Astrocyte (in vitro differentiated cells and primary cell): ENCODE measurements around the gene TMEM141. TPM values are rescaled to one million over a fixed set of nuclear protein-coding genes. Genes with fewer than 3 reads are reported as not detected.

Source experiments
- DNase-seq: peaks from one replicate; pipeline ENCODE4 v3.0.0-alpha.2; 2010; ENCODE audit warnings: low read depth
- FAIRE-seq: peaks from 2 replicates; lab custom pipeline; 2011; peaks lifted over from hg19 to GRCh38; lab: Jason Lieb, UNC
- H2AFZ ChIP-seq: 2 replicates; pipeline ENCODE4 v1.6.0; 2012; ENCODE audit warnings: low read depth, low read length, inconsistent platforms
- H3K27ac ChIP-seq: 2 replicates; pipeline ENCODE4 v1.5.1; 2011; ENCODE audit warnings: low read depth, low read length, inconsistent platforms
- H3K27me3 ChIP-seq: 2 replicates; pipeline ENCODE4 v1.6.0; 2011; ENCODE audit warnings: low read length, inconsistent platforms; ENCODE audit not compliant: insufficient read depth
- H3K36me3 ChIP-seq: 2 replicates; pipeline ENCODE4 v1.5.1; 2011; ENCODE audit warnings: low read length, inconsistent platforms; ENCODE audit not compliant: insufficient read depth
- H3K4me1 ChIP-seq: 2 replicates; pipeline ENCODE4 v1.5.1; 2011; ENCODE audit warnings: low read length, inconsistent platforms; ENCODE audit not compliant: insufficient read depth
- H3K4me2 ChIP-seq: 2 replicates; pipeline ENCODE4 v1.6.0; 2012; ENCODE audit warnings: low read length, inconsistent platforms
- H3K4me3 ChIP-seq: 2 replicates; pipeline ENCODE4 v1.5.1; 2011; ENCODE audit warnings: low read depth, mild to moderate bottlenecking, low read length, inconsistent platforms; ENCODE audit not compliant: insufficient read depth
- H3K79me2 ChIP-seq: 2 replicates; pipeline ENCODE4 v1.6.0; 2012; ENCODE audit warnings: mild to moderate bottlenecking, low read length, inconsistent platforms; ENCODE audit not compliant: insufficient read depth
- H3K9ac ChIP-seq: 2 replicates; pipeline ENCODE4 v1.6.0; 2012; ENCODE audit warnings: mild to moderate bottlenecking, low read length, inconsistent platforms
- H3K9me3 ChIP-seq: 2 replicates; pipeline ENCODE4 v1.5.1; 2012; ENCODE audit warnings: low read depth, mild to moderate bottlenecking, low read length, inconsistent platforms; ENCODE audit not compliant: insufficient read depth
- H4K20me1 ChIP-seq: 2 replicates; pipeline ENCODE4 v1.6.0; 2012; ENCODE audit warnings: low read length, inconsistent platforms; ENCODE audit not compliant: insufficient read depth
- H3K27ac Mint-ChIP-seq: one replicate; pipeline ENCODE4 v1.8.0; 2021; ENCODE audit warnings: mild to moderate bottlenecking, mixed read lengths; ENCODE audit not compliant: unreplicated experiment
- H3K27me3 Mint-ChIP-seq: one replicate; pipeline ENCODE4 v1.8.0; 2021; ENCODE audit warnings: low read depth, mixed read lengths; ENCODE audit not compliant: unreplicated experiment
- H3K36me3 Mint-ChIP-seq: one replicate; pipeline ENCODE4 v1.8.0; 2021; ENCODE audit warnings: low read depth, mixed read lengths; ENCODE audit not compliant: unreplicated experiment
- H3K4me1 Mint-ChIP-seq: one replicate; pipeline ENCODE4 v1.8.0; 2021; ENCODE audit warnings: low read depth, mixed read lengths; ENCODE audit not compliant: unreplicated experiment
- H3K4me3 Mint-ChIP-seq: one replicate; pipeline ENCODE4 v1.8.0; 2021; ENCODE audit warnings: mild to moderate bottlenecking, moderate library complexity, mixed read lengths; ENCODE audit not compliant: unreplicated experiment
- H3K9me3 Mint-ChIP-seq: one replicate; pipeline ENCODE4 v1.8.0; 2021; ENCODE audit warnings: mild to moderate bottlenecking, mixed read lengths; ENCODE audit not compliant: unreplicated experiment
- EZH2 ChIP-seq: IDR thresholded peaks from 2 replicates; pipeline ENCODE4 v1.6.1; 2012; ENCODE audit warnings: mild to moderate bottlenecking, low read length, inconsistent platforms; ENCODE audit not compliant: insufficient read depth
- total RNA-seq: library from RNA; stranded (reverse); gene quantifications from 2 replicates; pipeline ENCODE4 v1.2.1, GENCODE V29; 2021
- TF ChIP-seq, protein P1 (sequence below): IDR thresholded peaks from 2 replicates; pipeline ENCODE4 v1.5.1; 2011; ENCODE audit warnings: low read depth, mild to moderate bottlenecking, inconsistent platforms, low read length, moderate library complexity; ENCODE audit not compliant: insufficient read depth

Gene TMEM141
- total RNA-seq, 1 donor from 2014 or later: 40.8 TPM

DNA sequence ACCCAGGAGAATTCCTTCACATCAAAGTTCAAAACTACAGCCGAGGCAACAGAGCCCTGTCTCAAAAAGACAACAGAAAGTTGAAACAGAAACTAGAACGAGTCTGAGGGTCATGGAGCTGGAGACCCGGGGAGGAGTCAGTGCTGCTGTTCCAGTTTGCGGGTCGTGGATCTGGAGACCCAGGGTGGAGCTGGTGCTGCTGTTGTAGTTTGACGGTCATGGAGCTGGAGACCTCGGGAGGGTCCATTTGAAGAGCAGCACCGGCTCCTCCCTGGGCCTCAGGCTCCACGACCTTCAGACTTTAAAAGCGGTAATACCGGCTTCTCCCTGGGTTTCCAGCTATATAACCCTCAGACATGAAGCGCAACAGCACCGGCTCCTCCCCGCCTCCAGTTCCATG, 13.8 kb upstream of the TMEM141 start:
- no peak overlapping the region for H3K4me2 ChIP-seq
- Mint-ChIP-seq H3K36me3 (peaks cover 5% of the 10 kb centered on the region), H3K9me3 (peaks cover 15% of the 10 kb centered on the region), H3K27me3 (peaks cover 40% of the 10 kb centered on the region), H3K4me3 (no peak overlapping the region), H3K27ac (no peak overlapping the region), H3K4me1 (peaks cover 5% of the 10 kb centered on the region)
- no peak overlapping the region for H3K4me3 ChIP-seq
- H3K79me2 ChIP-seq: no peaks in the 10 kb centered on the region
- peaks cover 4% of the 10 kb centered on the region for H3K9me3 ChIP-seq
- FAIRE-seq: no peak
- H2AFZ ChIP-seq: no peak overlapping the region
- TF ChIP-seq, protein P1, sequence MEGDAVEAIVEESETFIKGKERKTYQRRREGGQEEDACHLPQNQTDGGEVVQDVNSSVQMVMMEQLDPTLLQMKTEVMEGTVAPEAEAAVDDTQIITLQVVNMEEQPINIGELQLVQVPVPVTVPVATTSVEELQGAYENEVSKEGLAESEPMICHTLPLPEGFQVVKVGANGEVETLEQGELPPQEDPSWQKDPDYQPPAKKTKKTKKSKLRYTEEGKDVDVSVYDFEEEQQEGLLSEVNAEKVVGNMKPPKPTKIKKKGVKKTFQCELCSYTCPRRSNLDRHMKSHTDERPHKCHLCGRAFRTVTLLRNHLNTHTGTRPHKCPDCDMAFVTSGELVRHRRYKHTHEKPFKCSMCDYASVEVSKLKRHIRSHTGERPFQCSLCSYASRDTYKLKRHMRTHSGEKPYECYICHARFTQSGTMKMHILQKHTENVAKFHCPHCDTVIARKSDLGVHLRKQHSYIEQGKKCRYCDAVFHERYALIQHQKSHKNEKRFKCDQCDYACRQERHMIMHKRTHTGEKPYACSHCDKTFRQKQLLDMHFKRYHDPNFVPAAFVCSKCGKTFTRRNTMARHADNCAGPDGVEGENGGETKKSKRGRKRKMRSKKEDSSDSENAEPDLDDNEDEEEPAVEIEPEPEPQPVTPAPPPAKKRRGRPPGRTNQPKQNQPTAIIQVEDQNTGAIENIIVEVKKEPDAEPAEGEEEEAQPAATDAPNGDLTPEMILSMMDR: no peak
- no peak for TF ChIP-seq EZH2
- no peak overlapping the region for H3K9ac ChIP-seq
- no peaks in the 10 kb centered on the region for H4K20me1 ChIP-seq
- H3K4me1 ChIP-seq: no peaks in the 10 kb centered on the region
- H3K27me3 ChIP-seq: peaks cover 29% of the 10 kb centered on the region
- no peak for DNase-seq
- no peak overlapping the region for H3K27ac ChIP-seq
- H3K36me3 ChIP-seq: no peaks in the 10 kb centered on the region

DNA sequence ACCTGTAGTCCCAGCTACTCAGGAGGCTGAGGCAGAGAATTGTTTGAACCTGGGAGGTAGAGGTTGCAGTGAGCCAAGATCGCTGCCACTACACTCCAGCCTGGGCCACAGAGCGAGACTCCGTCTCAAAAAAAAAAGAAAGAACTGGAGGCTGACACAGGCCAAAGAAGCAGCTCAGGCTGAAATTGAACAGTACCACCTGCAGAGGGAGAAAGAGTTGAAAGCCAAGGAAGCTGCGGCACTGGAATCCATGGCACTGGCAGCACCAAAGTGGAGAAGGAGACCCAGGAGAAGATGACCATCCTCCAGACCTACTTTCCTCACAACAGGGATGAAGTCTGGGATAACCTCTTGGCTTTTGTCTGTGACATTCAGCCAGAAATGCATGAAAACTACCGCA, 11.3 kb upstream of the TMEM141 start:
- Histone ChIP-seq H3K4me3 (no peak overlapping the region), H3K4me2 (no peak overlapping the region), H2AFZ (no peak overlapping the region), H3K9ac (no peak overlapping the region), H3K79me2 (no peaks in the 10 kb centered on the region), H3K36me3 (no peaks in the 10 kb centered on the region), H3K27ac (no peak overlapping the region), H3K4me1 (no peaks in the 10 kb centered on the region), H4K20me1 (no peaks in the 10 kb centered on the region), H3K9me3 (no peaks in the 10 kb centered on the region), H3K27me3 (peaks cover 29% of the 10 kb centered on the region)
- Mint-ChIP-seq H3K9me3 (peaks cover 9% of the 10 kb centered on the region), H3K27ac (no peak overlapping the region), H3K36me3 (peaks cover 5% of the 10 kb centered on the region), H3K4me3 (no peak overlapping the region), H3K4me1 (peaks cover 5% of the 10 kb centered on the region), H3K27me3 (peaks cover 43% of the 10 kb centered on the region)
- no peak for TF ChIP-seq EZH2
- TF ChIP-seq, protein P1: no peak
- no peak for DNase-seq
- FAIRE-seq: no peak

DNA sequence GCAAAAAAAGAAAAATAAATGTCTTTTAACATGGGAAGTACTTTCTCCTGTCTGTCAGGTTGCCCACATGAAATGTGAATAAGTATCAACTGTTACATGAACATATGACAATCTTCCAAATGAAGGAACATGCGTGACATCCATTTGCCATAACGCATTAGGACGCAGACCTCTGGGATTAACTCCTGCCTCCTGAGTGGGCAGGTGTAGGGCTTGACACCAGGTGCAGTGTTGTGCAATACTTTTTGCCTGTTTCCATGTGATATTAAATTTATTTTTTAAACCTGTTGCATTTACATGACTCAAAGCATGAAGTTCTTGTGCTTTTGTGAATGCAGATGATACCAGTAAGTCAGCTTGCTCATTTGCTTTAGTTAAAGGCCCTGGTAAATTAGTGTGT, 8.7 kb upstream of the TMEM141 start:
- no peak for TF ChIP-seq EZH2
- TF ChIP-seq, protein P1: no peak
- Mint-ChIP-seq H3K27ac (no peak overlapping the region), H3K27me3 (peaks cover 32% of the 10 kb centered on the region), H3K9me3 (peaks cover 9% of the 10 kb centered on the region), H3K36me3 (peaks cover 5% of the 10 kb centered on the region), H3K4me3 (no peak overlapping the region), H3K4me1 (peaks cover 5% of the 10 kb centered on the region)
- H3K4me1 ChIP-seq: no peaks in the 10 kb centered on the region
- no peak overlapping the region for H3K9ac ChIP-seq
- no peak overlapping the region for H3K4me2 ChIP-seq
- no peak overlapping the region for H2AFZ ChIP-seq
- peaks cover 31% of the 10 kb centered on the region for H3K27me3 ChIP-seq
- no peak for DNase-seq
- H3K36me3 ChIP-seq: no peaks in the 10 kb centered on the region
- H3K9me3 ChIP-seq: no peaks in the 10 kb centered on the region
- FAIRE-seq: no peak
- no peaks in the 10 kb centered on the region for H3K79me2 ChIP-seq
- no peaks in the 10 kb centered on the region for H4K20me1 ChIP-seq
- no peak overlapping the region for H3K4me3 ChIP-seq
- no peak overlapping the region for H3K27ac ChIP-seq
